Skeletal muscle satellite cell (primary cell): ENCODE measurements around the gene CSNK2B.

ENCODE experiments used
- H3K27me3 ChIP-seq: 2 replicates; pipeline ENCODE4 v1.7.0; 2013; ENCODE audit warnings: low read length; ENCODE audit not compliant: control insufficient read depth, insufficient read depth
- H3K36me3 ChIP-seq: 2 replicates; pipeline ENCODE4 v1.7.0; 2013; ENCODE audit warnings: mild to moderate bottlenecking, control low read depth, low read length; ENCODE audit not compliant: insufficient read depth
- H3K4me1 ChIP-seq: 2 replicates; pipeline ENCODE4 v1.7.0; 2013; ENCODE audit warnings: low read length; ENCODE audit not compliant: control insufficient read depth, insufficient read depth
- H3K4me2 ChIP-seq: 2 replicates; pipeline ENCODE4 v1.7.0; 2013; ENCODE audit warnings: mild to moderate bottlenecking, low read length
- H3K4me3 ChIP-seq: 2 replicates; pipeline ENCODE4 v1.7.0; 2013; ENCODE audit warnings: low read length
- H3K9ac ChIP-seq: 2 replicates; pipeline ENCODE4 v1.7.0; 2013; ENCODE audit warnings: mild to moderate bottlenecking, low read depth, low read length, moderate library complexity
- H3K9me3 ChIP-seq: replicated peaks from 2 replicates; pipeline ENCODE4 v1.7.0; 2013; ENCODE audit warnings: mild to moderate bottlenecking, control low read depth, low read length

Gene CSNK2B

GRCh38 chr6:31629014-31629413 is 36.9 kb upstream of the CSNK2B start:
- no peaks in the 10 kb centered on the region for H3K9me3 ChIP-seq

DNA sequence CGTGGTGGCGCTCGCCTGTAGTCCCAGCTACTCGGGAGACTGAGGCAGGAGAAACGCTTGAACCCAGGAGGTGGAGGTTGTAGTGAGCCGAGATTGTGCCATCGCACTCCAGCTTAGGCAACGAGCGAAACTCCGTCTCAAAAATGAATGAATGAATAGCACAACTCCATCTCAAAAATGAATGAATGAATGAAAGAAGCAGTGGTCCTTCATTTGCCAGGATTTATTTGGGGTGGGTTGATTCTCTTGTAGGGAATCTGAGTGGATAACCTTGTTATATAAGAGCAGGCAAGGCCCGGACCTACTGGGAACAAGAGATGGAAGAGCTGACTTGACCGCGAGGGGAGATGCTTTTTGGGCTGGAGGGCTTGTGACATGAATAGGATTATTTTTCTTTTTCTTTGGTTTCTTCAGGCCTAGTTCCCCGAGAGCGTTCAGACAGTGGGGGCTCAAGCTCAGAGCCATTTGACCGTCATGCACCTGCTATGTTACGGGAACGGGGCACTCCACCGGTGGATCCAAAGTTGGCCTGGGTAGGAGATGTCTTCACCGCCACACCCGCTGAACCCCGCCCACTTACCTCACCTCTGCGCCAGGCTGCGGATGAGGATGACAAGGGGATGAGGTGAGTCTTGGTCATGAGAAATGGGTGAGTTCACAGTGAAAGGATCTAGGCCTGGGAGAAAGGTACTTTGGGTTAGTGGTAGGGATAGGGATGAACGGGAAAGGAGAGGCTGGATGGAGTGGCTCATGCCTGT is 35.5 kb upstream of the CSNK2B start:
- H3K36me3 ChIP-seq, result peaks cover 96% of the 10 kb centered on the region
- no peaks in the 10 kb centered on the region for H3K4me1 ChIP-seq
- H3K27me3 ChIP-seq, result no peaks in the 10 kb centered on the region
- no peak overlapping the region for H3K9ac ChIP-seq
- no peak overlapping the region for H3K4me3 ChIP-seq
- no peaks in the 10 kb centered on the region for H3K9me3 ChIP-seq
- H3K4me2 ChIP-seq, result no peak overlapping the region

More at GRCh38 chr6:31629014-31629413, 36.9 kb upstream of the CSNK2B start:
- Histone ChIP-seq H3K9ac (no peak overlapping the region), H3K4me2 (no peak overlapping the region), H3K27me3 (no peaks in the 10 kb centered on the region), H3K36me3 (peaks cover 95% of the 10 kb centered on the region), H3K4me1 (no peaks in the 10 kb centered on the region), H3K4me3 (no peak overlapping the region)

DNA sequence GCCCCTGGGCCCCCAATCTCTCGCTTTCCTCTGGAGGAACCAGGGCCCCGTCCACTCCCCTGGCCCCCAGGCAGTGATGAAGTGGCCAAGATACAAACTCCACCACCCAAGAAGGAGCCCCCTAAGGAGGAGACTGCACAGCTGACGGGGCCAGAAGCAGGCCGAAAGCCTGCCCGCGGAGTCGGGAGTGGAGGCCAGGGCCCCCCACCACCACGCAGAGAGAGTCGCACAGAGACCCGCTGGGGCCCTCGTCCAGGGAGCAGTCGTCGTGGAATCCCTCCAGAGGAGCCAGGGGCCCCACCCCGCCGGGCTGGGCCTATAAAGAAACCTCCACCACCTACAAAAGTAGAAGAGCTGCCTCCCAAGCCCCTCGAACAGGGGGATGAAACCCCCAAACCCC is 34.7 kb upstream of the CSNK2B start:
- no peak overlapping the region for H3K9ac ChIP-seq
- peaks cover 96% of the 10 kb centered on the region for H3K36me3 ChIP-seq
- H3K27me3 ChIP-seq, result no peaks in the 10 kb centered on the region
- H3K4me3 ChIP-seq, result no peak overlapping the region
- no peaks in the 10 kb centered on the region for H3K9me3 ChIP-seq
- H3K4me1 ChIP-seq, result no peaks in the 10 kb centered on the region
- H3K4me2 ChIP-seq, result no peak overlapping the region

- H3K4me3 ChIP-seq, result no peak overlapping the region
- no peak overlapping the region for H3K4me2 ChIP-seq
- H3K9me3 ChIP-seq, result no peaks in the 10 kb centered on the region
- no peaks in the 10 kb centered on the region for H3K27me3 ChIP-seq
- H3K9ac ChIP-seq, result no peak overlapping the region
- H3K4me1 ChIP-seq, result no peaks in the 10 kb centered on the region
- peaks cover 96% of the 10 kb centered on the region for H3K36me3 ChIP-seq
Observed at GRCh38 chr6:31631681-31632278, 34.1 kb upstream of the CSNK2B start.

DNA sequence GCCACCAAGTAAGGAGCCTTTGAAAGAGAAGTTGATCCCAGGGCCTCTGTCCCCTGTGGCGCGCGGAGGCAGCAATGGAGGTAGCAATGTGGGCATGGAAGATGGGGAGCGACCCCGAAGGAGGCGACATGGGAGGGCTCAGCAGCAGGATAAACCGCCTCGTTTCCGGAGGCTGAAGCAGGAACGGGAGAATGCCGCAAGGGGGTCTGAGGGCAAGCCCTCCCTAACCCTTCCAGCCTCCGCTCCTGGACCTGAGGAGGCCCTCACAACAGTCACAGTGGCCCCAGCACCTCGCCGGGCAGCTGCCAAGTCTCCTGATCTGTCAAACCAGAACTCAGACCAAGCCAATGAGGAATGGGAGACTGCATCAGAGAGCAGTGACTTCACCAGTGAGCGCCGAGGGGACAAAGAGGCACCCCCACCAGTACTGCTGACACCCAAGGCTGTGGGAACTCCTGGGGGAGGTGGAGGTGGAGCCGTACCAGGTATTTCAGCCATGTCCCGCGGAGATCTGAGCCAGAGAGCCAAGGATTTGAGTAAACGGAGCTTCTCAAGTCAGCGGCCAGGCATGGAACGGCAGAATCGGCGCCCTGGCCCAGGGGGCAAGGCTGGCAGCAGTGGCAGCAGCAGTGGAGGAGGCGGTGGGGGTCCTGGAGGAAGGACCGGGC is 33.5 kb upstream of the CSNK2B start:
- no peak overlapping the region for H3K9ac ChIP-seq
- no peak overlapping the region for H3K4me3 ChIP-seq
- no peaks in the 10 kb centered on the region for H3K27me3 ChIP-seq
- H3K36me3 ChIP-seq, result peaks cover 95% of the 10 kb centered on the region
- H3K4me1 ChIP-seq, result no peaks in the 10 kb centered on the region
- no peak overlapping the region for H3K4me2 ChIP-seq
- H3K9me3 ChIP-seq, result no peaks in the 10 kb centered on the region

GRCh38 chr6:31633447-31633846 is 32.4 kb upstream of the CSNK2B start:
- no peaks in the 10 kb centered on the region for H3K27me3 ChIP-seq
- peaks cover 90% of the 10 kb centered on the region for H3K36me3 ChIP-seq
- no peak overlapping the region for H3K4me3 ChIP-seq
- H3K9ac ChIP-seq, result no peak overlapping the region
- no peaks in the 10 kb centered on the region for H3K9me3 ChIP-seq
- H3K4me2 ChIP-seq, result no peak overlapping the region
- no peaks in the 10 kb centered on the region for H3K4me1 ChIP-seq

DNA sequence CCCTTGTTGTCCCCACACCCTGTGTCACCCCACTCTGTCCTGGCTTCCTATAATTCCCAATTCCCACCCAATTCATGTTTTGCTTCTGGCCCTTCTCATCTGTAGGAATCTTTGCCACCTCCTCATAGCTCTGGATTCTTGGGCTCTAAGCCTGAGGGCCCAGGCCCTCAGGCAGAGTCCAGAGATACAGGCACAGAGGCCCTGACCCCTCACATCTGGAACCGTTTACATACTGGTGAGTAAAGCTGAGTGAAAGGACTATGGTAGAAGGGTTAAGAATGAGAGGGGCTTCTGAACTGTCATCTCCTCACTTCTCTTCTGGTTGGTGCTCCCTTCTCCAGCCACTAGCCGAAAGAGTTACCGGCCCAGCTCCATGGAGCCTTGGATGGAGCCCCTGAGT is 31.7 kb upstream of the CSNK2B start:
- Histone ChIP-seq H3K4me3 (no peak overlapping the region), H3K36me3 (peaks cover 90% of the 10 kb centered on the region), H3K4me2 (no peak overlapping the region)

GRCh38 chr6:31634969-31635575 is 30.8 kb upstream of the CSNK2B start:
- H3K4me1 ChIP-seq, result peaks cover 12% of the 10 kb centered on the region
- no peak overlapping the region for H3K9ac ChIP-seq
- H3K9me3 ChIP-seq, result no peaks in the 10 kb centered on the region
- H3K36me3 ChIP-seq, result peaks cover 90% of the 10 kb centered on the region
- H3K27me3 ChIP-seq, result no peaks in the 10 kb centered on the region
- no peak overlapping the region for H3K4me2 ChIP-seq
- no peak overlapping the region for H3K4me3 ChIP-seq

More for the DNA sequence above, 31.7 kb upstream of the CSNK2B start:
- Histone ChIP-seq H3K9me3 (no peaks in the 10 kb centered on the region), H3K4me1 (peaks cover 4% of the 10 kb centered on the region), H3K9ac (no peak overlapping the region), H3K27me3 (no peaks in the 10 kb centered on the region)

DNA sequence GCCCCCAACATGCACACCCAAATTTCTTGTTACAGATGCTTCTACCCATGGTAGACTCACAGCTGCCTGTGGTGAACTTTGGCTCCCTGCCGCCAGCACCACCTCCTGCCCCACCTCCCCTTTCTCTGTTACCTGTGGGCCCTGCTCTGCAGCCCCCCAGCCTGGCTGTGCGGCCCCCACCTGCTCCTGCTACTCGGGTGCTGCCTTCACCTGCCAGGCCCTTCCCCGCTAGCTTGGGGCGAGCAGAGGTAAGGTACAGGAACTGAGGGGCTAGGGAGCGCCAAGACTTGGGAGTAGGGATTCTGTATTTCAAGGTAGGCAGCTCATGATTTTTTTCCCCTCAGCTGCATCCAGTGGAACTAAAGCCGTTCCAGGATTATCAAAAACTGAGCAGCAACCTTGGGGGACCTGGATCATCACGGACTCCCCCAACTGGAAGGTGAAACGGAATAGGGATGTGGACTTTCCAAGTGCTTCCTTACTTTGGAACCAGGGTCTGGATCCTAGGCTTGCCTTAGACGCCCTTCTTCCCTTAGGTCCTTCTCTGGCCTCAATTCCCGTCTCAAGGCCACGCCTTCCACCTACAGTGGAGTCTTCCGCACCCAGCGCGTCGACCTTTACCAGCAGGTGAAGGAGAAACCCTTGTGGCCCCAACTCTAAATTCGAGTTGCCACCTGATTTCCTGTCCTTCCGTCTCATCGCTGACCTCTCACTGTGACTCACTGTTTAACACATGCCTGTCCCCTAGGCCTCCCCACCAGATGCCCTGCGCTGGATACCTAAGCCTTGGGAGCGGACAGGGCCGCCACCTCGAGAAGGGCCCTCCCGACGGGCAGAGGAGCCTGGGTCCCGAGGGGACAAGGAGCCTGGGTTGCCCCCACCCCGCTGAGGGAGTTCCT is 28.9 kb upstream of the CSNK2B start:
- no peaks in the 10 kb centered on the region for H3K27me3 ChIP-seq
- H3K9me3 ChIP-seq, result no peaks in the 10 kb centered on the region
- no peak overlapping the region for H3K9ac ChIP-seq
- H3K4me3 ChIP-seq, result no peak overlapping the region
- peaks cover 14% of the 10 kb centered on the region for H3K4me1 ChIP-seq
- no peak overlapping the region for H3K4me2 ChIP-seq
- peaks cover 91% of the 10 kb centered on the region for H3K36me3 ChIP-seq

GRCh38 chr6:31639043-31639442 is 26.8 kb upstream of the CSNK2B start:
- peaks cover 14% of the 10 kb centered on the region for H3K4me1 ChIP-seq
- H3K36me3 ChIP-seq, result peaks cover 83% of the 10 kb centered on the region
- H3K4me3 ChIP-seq, result no peak overlapping the region
- no peaks in the 10 kb centered on the region for H3K9me3 ChIP-seq
- no peak overlapping the region for H3K9ac ChIP-seq
- no peaks in the 10 kb centered on the region for H3K27me3 ChIP-seq
- no peak overlapping the region for H3K4me2 ChIP-seq

- Histone ChIP-seq H3K9ac (no peak overlapping the region), H3K27me3 (no peaks in the 10 kb centered on the region), H3K4me3 (no peak overlapping the region), H3K4me2 (no peak overlapping the region), H3K4me1 (peaks cover 14% of the 10 kb centered on the region), H3K36me3 (peaks cover 83% of the 10 kb centered on the region), H3K9me3 (no peaks in the 10 kb centered on the region)
Observed at GRCh38 chr6:31639449-31639861, 26.4 kb upstream of the CSNK2B start.
